KMS-11 (cell line): Measurements from ENCODE around the gene TMEM269.

Experiments used
- H2AFZ ChIP-seq: fragments of 200-600 bp; sonication (generic); 2 replicates; pipeline ENCODE4 v1.6.1; 2016; ENCODE audit warnings: antibody characterized with exemption, mixed run types, low read depth
- H3K27ac ChIP-seq: fragments of 200-600 bp; sonication (generic); 2 replicates; pipeline ENCODE4 v1.6.1; 2016; ENCODE audit warnings: mild to moderate bottlenecking, mixed run types
- H3K27me3 ChIP-seq: fragments of 200-600 bp; sonication (generic); 2 replicates; pipeline ENCODE4 v1.6.1; 2017; ENCODE audit warnings: mild to moderate bottlenecking, low read depth, mixed run types, moderate library complexity; ENCODE audit not compliant: insufficient read depth
- H3K36me3 ChIP-seq: fragments of 200-600 bp; sonication (generic); 2 replicates; pipeline ENCODE4 v1.6.1; 2017; ENCODE audit warnings: mild to moderate bottlenecking, mixed run types; ENCODE audit not compliant: insufficient read depth
- H3K4me1 ChIP-seq: fragments of 200-600 bp; sonication (generic); 2 replicates; pipeline ENCODE4 v1.6.1; 2016; ENCODE audit warnings: mild to moderate bottlenecking, low read depth, mixed run types; ENCODE audit not compliant: poor library complexity, severe bottlenecking
- H3K4me2 ChIP-seq: fragments of 200-600 bp; sonication (generic); 2 replicates; pipeline ENCODE4 v1.7.0; 2016; ENCODE audit warnings: mild to moderate bottlenecking, mixed run types
- H3K4me3 ChIP-seq: fragments of 200-600 bp; sonication (generic); IDR thresholded peaks from 2 replicates; pipeline ENCODE4 v1.6.1; 2017; ENCODE audit warnings: low read depth, low read length, mixed read lengths; ENCODE audit not compliant: insufficient read depth
- H3K79me2 ChIP-seq: fragments of 200-600 bp; sonication (generic); 2 replicates; pipeline ENCODE4 v1.6.1; 2016; ENCODE audit warnings: low read depth, mixed run types; ENCODE audit not compliant: insufficient read depth
- H3K9ac ChIP-seq: fragments of 200-600 bp; sonication (generic); 2 replicates; pipeline ENCODE4 v1.6.1; 2016; ENCODE audit warnings: mild to moderate bottlenecking, mixed run types
- H4K20me1 ChIP-seq: fragments of 200-600 bp; sonication (generic); 2 replicates; pipeline ENCODE4 v1.6.1; 2016; ENCODE audit warnings: mild to moderate bottlenecking, mixed run types; ENCODE audit not compliant: insufficient read depth
- CTCF ChIP-seq: fragments of 200-600 bp; sonication (generic); conservative IDR thresholded peaks from 2 replicates; pipeline ENCODE4 v1.6.1; 2017; ENCODE audit warnings: low read depth, mild to moderate bottlenecking, antibody characterized with exemption, low read length, moderate library complexity, mixed read lengths

TMEM269 gene

GRCh38 chr1:42830631-42831030 lies 45.8 kb downstream of the TMEM269 start:
- Histone ChIP-seq H2AFZ (no peak overlapping the region), H3K9ac (no peak overlapping the region), H3K4me3 (no peak overlapping the region), H4K20me1 (no peaks in the 10 kb centered on the region), H3K79me2 (no peaks in the 10 kb centered on the region), H3K27ac (no peak overlapping the region), H3K4me2 (no peak overlapping the region), H3K4me1 (no peaks in the 10 kb centered on the region), H3K36me3 (no peaks in the 10 kb centered on the region), H3K27me3 (no peaks in the 10 kb centered on the region)
- TF ChIP-seq CTCF, result no peak

- no peaks in the 10 kb centered on the region for H3K79me2 ChIP-seq
- H2AFZ ChIP-seq, result no peak overlapping the region
- no peak overlapping the region for H3K27ac ChIP-seq
- H3K9ac ChIP-seq, result no peak overlapping the region
- no peaks in the 10 kb centered on the region for H3K4me1 ChIP-seq
- H4K20me1 ChIP-seq, result no peaks in the 10 kb centered on the region
- no peaks in the 10 kb centered on the region for H3K27me3 ChIP-seq
- no peaks in the 10 kb centered on the region for H3K36me3 ChIP-seq
- no peak for TF ChIP-seq CTCF
- no peak overlapping the region for H3K4me2 ChIP-seq
- no peak overlapping the region for H3K4me3 ChIP-seq
Observed at GRCh38 chr1:42831273-42831672, 46.5 kb downstream of the TMEM269 start.

- H3K27me3 ChIP-seq, result no peaks in the 10 kb centered on the region
- H3K4me3 ChIP-seq, result no peak overlapping the region
- no peak overlapping the region for H3K4me2 ChIP-seq
- TF ChIP-seq CTCF, result no peak
- no peaks in the 10 kb centered on the region for H3K79me2 ChIP-seq
- H2AFZ ChIP-seq, result no peak overlapping the region
- no peak overlapping the region for H3K9ac ChIP-seq
- H3K4me1 ChIP-seq, result no peaks in the 10 kb centered on the region
- no peaks in the 10 kb centered on the region for H3K36me3 ChIP-seq
- no peaks in the 10 kb centered on the region for H4K20me1 ChIP-seq
- H3K27ac ChIP-seq, result no peak overlapping the region
Observed at GRCh38 chr1:42832641-42833240, 48.0 kb downstream of the TMEM269 start.

- H4K20me1 ChIP-seq, result no peaks in the 10 kb centered on the region
- no peaks in the 10 kb centered on the region for H3K79me2 ChIP-seq
- no peaks in the 10 kb centered on the region for H3K4me1 ChIP-seq
- no peaks in the 10 kb centered on the region for H3K27me3 ChIP-seq
- no peak for TF ChIP-seq CTCF
- H3K27ac ChIP-seq, result no peak overlapping the region
- H3K9ac ChIP-seq, result no peak overlapping the region
- no peak overlapping the region for H3K4me2 ChIP-seq
- H3K4me3 ChIP-seq, result no peak overlapping the region
- H3K36me3 ChIP-seq, result no peaks in the 10 kb centered on the region
- H2AFZ ChIP-seq, result no peak overlapping the region
Observed at GRCh38 chr1:42833981-42834380, 49.2 kb downstream of the TMEM269 start.
